Measurements from ENCODE around the gene PRDM16. TPM values are rescaled to one million over a fixed set of nuclear protein-coding genes. Genes with fewer than 3 reads are reported as not detected.

PRDM16 gene
- total RNA-seq, 2 experiments from 2014 or later = 0.18 to 0.21 TPM

GRCh38 chr1:3208819-3209200, 139.8 kb downstream of the PRDM16 start:
- DNase-seq = no peak
- no peaks in the 10 kb centered on the region for H3K9me3 Mint-ChIP-seq (ENCODE audit: insufficient read depth)

GRCh38 chr1:3209201-3209600, 140.2 kb downstream of the PRDM16 start:
- ChIA-PET POLR2A (no interaction called here), CTCF (no interaction called here)
- DNase-seq (no peak), ATAC-seq (no peak)
- no peaks in the 10 kb centered on the region for H3K36me3 Mint-ChIP-seq (ENCODE audit: low read depth)
- H3K27ac Mint-ChIP-seq = no peak overlapping the region
- no peaks in the 10 kb centered on the region for H3K9me3 Mint-ChIP-seq (ENCODE audit: insufficient read depth)
- no peaks in the 10 kb centered on the region for H3K4me1 Mint-ChIP-seq (ENCODE audit: low read depth)
- H3K27me3 Mint-ChIP-seq (ENCODE audit: low read depth) = no peaks in the 10 kb centered on the region
- H3K4me3 Mint-ChIP-seq = no peak overlapping the region

More at GRCh38 chr1:3208819-3209200, 139.8 kb downstream of the PRDM16 start:
- Mint-ChIP-seq H3K27ac (no peak overlapping the region), H3K4me3 (no peak overlapping the region), H3K36me3 (ENCODE audit: low read depth) (no peaks in the 10 kb centered on the region), H3K4me1 (ENCODE audit: low read depth) (no peaks in the 10 kb centered on the region), H3K27me3 (ENCODE audit: low read depth) (no peaks in the 10 kb centered on the region)
- no peak for ATAC-seq
- ChIA-PET CTCF (no interaction called here), POLR2A (no interaction called here)

- Mint-ChIP-seq H3K27me3 (ENCODE audit: low read depth) (no peaks in the 10 kb centered on the region), H3K9me3 (ENCODE audit: insufficient read depth) (no peaks in the 10 kb centered on the region), H3K4me1 (ENCODE audit: low read depth) (no peaks in the 10 kb centered on the region), H3K27ac (no peak overlapping the region), H3K4me3 (no peak overlapping the region), H3K36me3 (ENCODE audit: low read depth) (no peaks in the 10 kb centered on the region)
- ChIA-PET POLR2A (no interaction called here), CTCF (no interaction called here)
- no peak for ATAC-seq
- no peak for DNase-seq
These were observed 142.8 kb downstream of the PRDM16 start for GRCh38 chr1:3211582-3212375.

GRCh38 chr1:3212453-3213355, 143.7 kb downstream of the PRDM16 start:
- Mint-ChIP-seq H3K9me3 (ENCODE audit: insufficient read depth) (no peaks in the 10 kb centered on the region), H3K27ac (no peak overlapping the region), H3K4me3 (no peak overlapping the region), H3K36me3 (ENCODE audit: low read depth) (no peaks in the 10 kb centered on the region), H3K27me3 (ENCODE audit: low read depth) (no peaks in the 10 kb centered on the region), H3K4me1 (ENCODE audit: low read depth) (no peaks in the 10 kb centered on the region)
- ATAC-seq (no peak), DNase-seq (no peak)
- ChIA-PET POLR2A (no interaction called here), CTCF (no interaction called here)

GRCh38 chr1:3213730-3214129, 144.7 kb downstream of the PRDM16 start:
- ChIA-PET CTCF (no interaction called here), POLR2A (no interaction called here)
- H3K27ac Mint-ChIP-seq = no peak overlapping the region

GRCh38 chr1:3215198-3216014, 146.4 kb downstream of the PRDM16 start:
- ChIA-PET CTCF (no interaction called here), POLR2A (no interaction called here)
- H3K27ac Mint-ChIP-seq = no peak overlapping the region

More at GRCh38 chr1:3213730-3214129, 144.7 kb downstream of the PRDM16 start:
- no peak for ATAC-seq
- H3K4me1 Mint-ChIP-seq (ENCODE audit: low read depth) = no peaks in the 10 kb centered on the region
- DNase-seq = no peak
- H3K4me3 Mint-ChIP-seq = no peak overlapping the region
- H3K27me3 Mint-ChIP-seq (ENCODE audit: low read depth) = no peaks in the 10 kb centered on the region
- H3K9me3 Mint-ChIP-seq (ENCODE audit: insufficient read depth) = no peaks in the 10 kb centered on the region
- H3K36me3 Mint-ChIP-seq (ENCODE audit: low read depth) = no peaks in the 10 kb centered on the region

GRCh38 chr1:3216015-3216391, 147.0 kb downstream of the PRDM16 start:
- no peak for DNase-seq
- no peak for ATAC-seq
- Mint-ChIP-seq H3K27me3 (ENCODE audit: low read depth) (no peaks in the 10 kb centered on the region), H3K9me3 (ENCODE audit: insufficient read depth) (no peaks in the 10 kb centered on the region), H3K4me1 (ENCODE audit: low read depth) (no peaks in the 10 kb centered on the region), H3K27ac (no peak overlapping the region), H3K36me3 (ENCODE audit: low read depth) (no peaks in the 10 kb centered on the region), H3K4me3 (no peak overlapping the region)
- CTCF ChIA-PET = no interaction called here
- POLR2A ChIA-PET = no interaction called here

More at GRCh38 chr1:3215198-3216014, 146.4 kb downstream of the PRDM16 start:
- no peak for ATAC-seq
- H3K36me3 Mint-ChIP-seq (ENCODE audit: low read depth) = no peaks in the 10 kb centered on the region
- DNase-seq = no peak
- H3K4me1 Mint-ChIP-seq (ENCODE audit: low read depth) = no peaks in the 10 kb centered on the region
- H3K9me3 Mint-ChIP-seq (ENCODE audit: insufficient read depth) = no peaks in the 10 kb centered on the region
- no peak overlapping the region for H3K4me3 Mint-ChIP-seq
- no peaks in the 10 kb centered on the region for H3K27me3 Mint-ChIP-seq (ENCODE audit: low read depth)

GRCh38 chr1:3217181-3217641, 148.2 kb downstream of the PRDM16 start:
- Mint-ChIP-seq H3K36me3 (ENCODE audit: low read depth) (no peaks in the 10 kb centered on the region), H3K4me3 (no peak overlapping the region), H3K4me1 (ENCODE audit: low read depth) (no peaks in the 10 kb centered on the region), H3K27me3 (ENCODE audit: low read depth) (no peaks in the 10 kb centered on the region), H3K27ac (no peak overlapping the region), H3K9me3 (ENCODE audit: insufficient read depth) (no peaks in the 10 kb centered on the region)
- CTCF ChIA-PET = no interaction called here
- ATAC-seq (no peak), DNase-seq (no peak)
- POLR2A ChIA-PET = no interaction called here

- no peak overlapping the region for H3K4me3 Mint-ChIP-seq
- ATAC-seq (no peak), DNase-seq (no peak)
- H3K4me1 Mint-ChIP-seq (ENCODE audit: low read depth) = no peaks in the 10 kb centered on the region
- no peak overlapping the region for H3K27ac Mint-ChIP-seq
- CTCF ChIA-PET = no interaction called here
- no peaks in the 10 kb centered on the region for H3K27me3 Mint-ChIP-seq (ENCODE audit: low read depth)
- no peaks in the 10 kb centered on the region for H3K9me3 Mint-ChIP-seq (ENCODE audit: insufficient read depth)
- POLR2A ChIA-PET = no interaction called here
- H3K36me3 Mint-ChIP-seq (ENCODE audit: low read depth) = no peaks in the 10 kb centered on the region
These were observed 149.1 kb downstream of the PRDM16 start for GRCh38 chr1:3217979-3218679.

GRCh38 chr1:3219005-3219790, 150.2 kb downstream of the PRDM16 start:
- H3K4me1 Mint-ChIP-seq (ENCODE audit: low read depth) = no peaks in the 10 kb centered on the region
- H3K27ac Mint-ChIP-seq = no peak overlapping the region
- ChIA-PET POLR2A (no interaction called here), CTCF (no interaction called here)
- H3K27me3 Mint-ChIP-seq (ENCODE audit: low read depth) = no peaks in the 10 kb centered on the region
- DNase-seq (no peak), ATAC-seq (no peak)
- H3K4me3 Mint-ChIP-seq = no peak overlapping the region
- no peaks in the 10 kb centered on the region for H3K9me3 Mint-ChIP-seq (ENCODE audit: insufficient read depth)
- H3K36me3 Mint-ChIP-seq (ENCODE audit: low read depth) = no peaks in the 10 kb centered on the region

Data from activated CD8-positive, alpha-beta T cell treated with anti-CD3 and anti-CD28 coated beads, Interleukin-2, amount 10 ng/mL, durations not matched to agents 7 days and 5 days (primary cell).